Left lung (tissue), 14 donors: ENCODE data around the gene WNT1. TPM values are rescaled to one million over a fixed set of nuclear protein-coding genes. Genes with fewer than 3 reads are reported as not detected.
A peak's percentile ranks its signal among the peaks of the same experiment; 100 is the strongest.

Source experiments
- ATAC-seq: fragments of 200-7000 bp; cut with Tn5 transposase; one replicate; pipeline ENCODE4 v1.9.1; 2020; ENCODE audit warnings: moderate library complexity
- DNase-seq, 4 donors: peaks; one replicate each; pipeline ENCODE4 v3.0.0-alpha.2; 2013 to 2020
- H3K27ac ChIP-seq, 2 donors: fragments of 200-600 bp; sonication (generic) in 1 of 2; one replicate each; pipeline versions ENCODE4 v1.5.0 to v1.8.0; 2020 to 2021
- H3K27me3 ChIP-seq, 2 donors: fragments of 200-600 bp; sonication (generic) in 1 of 2; one replicate each; pipeline versions ENCODE4 v1.5.0 to v1.8.0; 2020 to 2021
- H3K36me3 ChIP-seq, 2 donors: fragments of 200-600 bp; sonication (generic) in 1 of 2; one replicate each; pipeline versions ENCODE4 v1.5.0 to v1.8.0; 2020 to 2021
- H3K4me1 ChIP-seq, 2 donors: fragments of 200-600 bp; one replicate each; pipeline ENCODE4 v1.8.0; 2021
- H3K4me3 ChIP-seq, 2 donors: fragments of 200-600 bp; sonication (generic) in 1 of 2; one replicate each; pipeline versions ENCODE4 v1.5.0 to v1.8.0; 2020 to 2021; ENCODE audit warnings: mild to moderate bottlenecking in 1 of 2
- H3K9me3 ChIP-seq, 2 donors: fragments of 200-600 bp; sonication (generic) in 1 of 2; one replicate each; pipeline versions ENCODE4 v1.5.0 to v1.8.0; 2020 to 2021
- CTCF ChIP-seq, 2 donors: fragments of 200-600 bp; sonication (generic) in 1 of 2; IDR thresholded peaks; one replicate each; pipeline versions ENCODE4 v1.5.0 to v1.8.0; 2021; ENCODE audit warnings: antibody characterized with exemption in 2 of 2
- intact Hi-C, 2 donors: fragments of 100-400 bp; cut with DNase I; formaldehyde crosslinking; loops; one replicate each; pipeline versions ENCODE4 v1.11.2 to v1.14.2; 2022
- long read RNA-seq, 12 donors: library from polyadenylated mRNA in 2 of 12; unstranded in 2 of 12; transcript quantifications; one replicate each; pipeline ENCODE4 v2.0.0 and lab custom pipeline, GENCODE V29; 2019 to 2026
- polyA plus RNA-seq, 6 donors: library from polyadenylated mRNA; unstranded; fragments of 120-200 nt; gene quantifications; one replicate each; pipeline ENCODE4 v1.2.1, GENCODE V29; 2013; ENCODE audit not compliant: insufficient read length in 6 of 6
- total RNA-seq, 2 donors: library from RNA; stranded (reverse); fragmentation: NEBNext Ultra II Directional; extraction: Animal tissue kit (Norgen Biotek cat#: 25700); gene quantifications; one replicate each; pipeline ENCODE4 v1.2.1, GENCODE V29; 2021
- donor health status: DM: no; HTN: yes; CAD: no.
- donor health status: DM: no; HTN: no; CAD: no.

The WNT1 gene
- total RNA-seq (not detected), polyA plus RNA-seq (not detected)
- long read RNA-seq, donor 1 = 0 reads
- long read RNA-seq, donor 2 = 0 reads
- long read RNA-seq, donor 3 = 0 reads
- long read RNA-seq, donor 4 = 0 reads
- long read RNA-seq, donor 5 = 0 reads
- long read RNA-seq, donor 6 = 0 reads
- long read RNA-seq, donor 7 = 0 reads
- long read RNA-seq, donor 8 = 0 reads
- long read RNA-seq, donor 9 = 0 reads
- long read RNA-seq, donor 10 = 0 reads
- long read RNA-seq, donor 11 = 0 reads
- long read RNA-seq, donor 12 = 0 reads

- intact Hi-C loops = no loop called here
- no peaks in the 10 kb centered on the region for H3K9me3 ChIP-seq
- peak in 1 of 2 donors; percentile 9 for TF ChIP-seq CTCF (IDR thresholded peaks at IDR 0.05)
- peaks cover 77 to 96% of the 10 kb centered on the region in 2 donors for H3K27me3 ChIP-seq
- ATAC-seq = peak; percentile 7
- peaks cover 44 to 52% of the 10 kb centered on the region in 2 donors for H3K4me1 ChIP-seq
- H3K27ac ChIP-seq = no peak within 1 kb of the TSS
- H3K4me3 ChIP-seq = peak within 1 kb of the TSS in 1 of 2 donors; percentile 28
- peak in 1 of 4 donors; percentile 77 for DNase-seq
- no peaks in the 10 kb centered on the region for H3K36me3 ChIP-seq
Observed at GRCh38 chr12:48978291-48978740, at the start of gene WNT1. Gene WNT1, plus strand, starts transcription at chr12:48978322. Its CDS starts 329 bp downstream, at chr12:48978651.

GRCh38 chr12:48929551-48929950, 48.6 kb upstream of the WNT1 start:
- Histone ChIP-seq H3K4me3 (no peak overlapping the region), H3K27me3 (no peaks in the 10 kb centered on the region), H3K4me1 (peaks cover 4 to 9% of the 10 kb centered on the region in 2 donors), H3K27ac (no peak overlapping the region), H3K9me3 (no peaks in the 10 kb centered on the region), H3K36me3 (peaks cover 0 to 66% of the 10 kb centered on the region in 2 donors)
- no peak for TF ChIP-seq CTCF (IDR thresholded peaks at IDR 0.05)
- intact Hi-C loops = no loop called here
- no peak for ATAC-seq
- no peak for DNase-seq

GRCh38 chr12:48930475-48930874, 47.6 kb upstream of the WNT1 start:
- DNase-seq = no peak
- Histone ChIP-seq H3K4me3 (no peak overlapping the region), H3K27me3 (no peaks in the 10 kb centered on the region), H3K27ac (no peak overlapping the region), H3K4me1 (peaks cover 3 to 5% of the 10 kb centered on the region in 2 donors), H3K36me3 (peaks cover 0 to 75% of the 10 kb centered on the region in 2 donors), H3K9me3 (no peaks in the 10 kb centered on the region)
- intact Hi-C loops = no loop called here
- TF ChIP-seq CTCF (IDR thresholded peaks at IDR 0.05) = no peak
- no peak for ATAC-seq

- H3K4me3 ChIP-seq = no peak overlapping the region
- H3K27ac ChIP-seq = no peak overlapping the region
- no peaks in the 10 kb centered on the region for H3K4me1 ChIP-seq
- H3K27me3 ChIP-seq = no peaks in the 10 kb centered on the region
- intact Hi-C loops = no loop called here
- H3K9me3 ChIP-seq = no peaks in the 10 kb centered on the region
- TF ChIP-seq CTCF (IDR thresholded peaks at IDR 0.05) = no peak
- no peak for ATAC-seq
- peaks cover 0 to 81% of the 10 kb centered on the region in 2 donors for H3K36me3 ChIP-seq
- no peak for DNase-seq
Observed at GRCh38 chr12:48932878-48933277, 45.2 kb upstream of the WNT1 start.

- ATAC-seq = no peak
- H3K36me3 ChIP-seq = peaks cover 0 to 86% of the 10 kb centered on the region in 2 donors
- no peak overlapping the region for H3K4me3 ChIP-seq
- TF ChIP-seq CTCF (IDR thresholded peaks at IDR 0.05) = no peak
- no peaks in the 10 kb centered on the region for H3K4me1 ChIP-seq
- peak overlapping the region in 1 of 2 donors; percentile 15 for H3K27ac ChIP-seq
- H3K27me3 ChIP-seq = no peaks in the 10 kb centered on the region
- no peak for DNase-seq
- no peaks in the 10 kb centered on the region for H3K9me3 ChIP-seq
- intact Hi-C loops = no loop called here
Observed at GRCh38 chr12:48933664-48934311, 44.3 kb upstream of the WNT1 start.
